ENCODE measurements around the gene MVB12B. TPM values are rescaled to one million over a fixed set of nuclear protein-coding genes. Genes with fewer than 3 reads are reported as not detected.

The MVB12B gene
- total RNA-seq, 1 experiment from 2014 or later, result 10.9 TPM

DNA sequence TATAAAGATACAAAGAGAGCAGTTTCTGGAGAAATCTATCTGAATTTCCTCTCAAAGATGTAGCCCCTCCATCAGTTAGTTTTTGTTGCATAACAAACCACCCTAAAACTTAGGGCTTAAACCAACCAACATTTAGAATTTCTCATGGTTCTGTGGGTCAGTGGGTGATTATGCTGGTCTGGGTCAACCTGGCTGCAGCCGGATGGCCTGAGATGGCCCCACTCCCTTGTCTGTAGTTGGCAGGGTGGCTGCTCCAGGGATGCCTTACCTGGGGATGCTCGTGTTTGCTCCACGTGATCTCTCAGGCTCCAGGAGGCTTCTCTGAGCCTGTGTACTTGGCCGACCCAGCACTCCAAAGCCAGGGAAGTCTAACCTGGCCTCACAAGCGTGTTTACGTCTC lies 139.3 kb downstream of the MVB12B start:
- Histone ChIP-seq H3K9me2 (ENCODE audit: insufficient read depth) (no peaks in the 10 kb centered on the region), H3K4me3 (replicated peaks in 1 of 2; ENCODE audit: low read depth in 1 of 2, low read length in 2 of 2) (no peak overlapping the region), H3K27ac (ENCODE audit: low read depth, low read length) (no peak overlapping the region), H3K9ac (ENCODE audit: low read length) (no peak overlapping the region), H3K9me3 (ENCODE audit: control insufficient read depth in 1 of 2, insufficient read depth in 1 of 2, low read depth in 1 of 2, low read length in 2 of 2) (no peaks in the 10 kb centered on the region), H3K36me3 (ENCODE audit: control insufficient read depth in 1 of 2, insufficient read depth in 2 of 2, low read length in 2 of 2) (no peaks in the 10 kb centered on the region), H4K20me1 (ENCODE audit: insufficient read depth) (no peaks in the 10 kb centered on the region), H3K4me1 (ENCODE audit: control insufficient read depth in 1 of 2, insufficient read depth in 2 of 2, low read length in 2 of 2) (peaks cover 0 to 6% of the 10 kb centered on the region in 2 experiments; a peak in 1 of 4 replicates), H3K27me3 (ENCODE audit: insufficient read depth, low read length) (no peaks in the 10 kb centered on the region), H3K79me2 (ENCODE audit: insufficient read depth, low read length) (no peaks in the 10 kb centered on the region), H2AFZ (ENCODE audit: low read depth, low read length, poor library complexity, severe bottlenecking) (no peak overlapping the region), H3K4me2 (ENCODE audit: low read length) (no peak overlapping the region)
- no peak for TF ChIP-seq TCF7L2 (IDR thresholded peaks at IDR 0.05; ENCODE audit: borderline replicate concordance, extremely low read depth, insufficient read depth, insufficient read length)
- TF ChIP-seq SIN3A (IDR thresholded peaks at IDR 0.05; ENCODE audit: low read depth), result no peak
- no peak for TF ChIP-seq JUND (IDR thresholded peaks at IDR 0.05)
- no peak for TF ChIP-seq SP1 (IDR thresholded peaks at IDR 0.05; ENCODE audit: low read depth)
- no peak for TF ChIP-seq ELF1 (IDR thresholded peaks at IDR 0.05; ENCODE audit: borderline replicate concordance, low read depth)
- no peak for TF ChIP-seq CEBPB (IDR thresholded peaks at IDR 0.05; ENCODE audit: low read depth)
- no peak for TF ChIP-seq ZFX (IDR thresholded peaks at IDR 0.05)
- TF ChIP-seq, protein P1, sequence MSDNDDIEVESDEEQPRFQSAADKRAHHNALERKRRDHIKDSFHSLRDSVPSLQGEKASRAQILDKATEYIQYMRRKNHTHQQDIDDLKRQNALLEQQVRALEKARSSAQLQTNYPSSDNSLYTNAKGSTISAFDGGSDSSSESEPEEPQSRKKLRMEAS (IDR thresholded peaks at IDR 0.05), result no peak
- no peak for TF ChIP-seq EGR1 (IDR thresholded peaks at IDR 0.05; ENCODE audit: low read depth)
- no peak for TF ChIP-seq POLR2A (IDR thresholded peaks at IDR 0.05; ENCODE audit: borderline replicate concordance, extremely low read depth, insufficient read depth, insufficient read length)
- no peak for TF ChIP-seq RAD21 (IDR thresholded peaks at IDR 0.05; ENCODE audit: low read depth)
- TF ChIP-seq, protein P2, sequence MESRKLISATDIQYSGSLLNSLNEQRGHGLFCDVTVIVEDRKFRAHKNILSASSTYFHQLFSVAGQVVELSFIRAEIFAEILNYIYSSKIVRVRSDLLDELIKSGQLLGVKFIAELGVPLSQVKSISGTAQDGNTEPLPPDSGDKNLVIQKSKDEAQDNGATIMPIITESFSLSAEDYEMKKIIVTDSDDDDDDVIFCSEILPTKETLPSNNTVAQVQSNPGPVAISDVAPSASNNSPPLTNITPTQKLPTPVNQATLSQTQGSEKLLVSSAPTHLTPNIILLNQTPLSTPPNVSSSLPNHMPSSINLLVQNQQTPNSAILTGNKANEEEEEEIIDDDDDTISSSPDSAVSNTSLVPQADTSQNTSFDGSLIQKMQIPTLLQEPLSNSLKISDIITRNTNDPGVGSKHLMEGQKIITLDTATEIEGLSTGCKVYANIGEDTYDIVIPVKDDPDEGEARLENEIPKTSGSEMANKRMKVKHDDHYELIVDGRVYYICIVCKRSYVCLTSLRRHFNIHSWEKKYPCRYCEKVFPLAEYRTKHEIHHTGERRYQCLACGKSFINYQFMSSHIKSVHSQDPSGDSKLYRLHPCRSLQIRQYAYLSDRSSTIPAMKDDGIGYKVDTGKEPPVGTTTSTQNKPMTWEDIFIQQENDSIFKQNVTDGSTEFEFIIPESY (IDR thresholded peaks at IDR 0.05; ENCODE audit: extremely low read depth, insufficient replicate concordance, low read length), result no peak
- no peak for TF ChIP-seq YY1 (IDR thresholded peaks at IDR 0.05; ENCODE audit: extremely low read depth, insufficient replicate concordance, low read depth, low read length)
- TF ChIP-seq EZH2phosphoT487 (IDR thresholded peaks at IDR 0.05; ENCODE audit: borderline replicate concordance), result no peak
- TF ChIP-seq POLR2AphosphoS5 (IDR thresholded peaks at IDR 0.05; ENCODE audit: low read depth, low read length), result no peak
- intact Hi-C loops (cut with micrococcal nuclease), result no loop called here
- ChIA-PET POLR2A (no interaction called here), RAD21 (ENCODE audit: low non-redundant PET in 1 of 2, low total read pairs in 2 of 2, uncharacterized antibody in 2 of 2, unreplicated experiment in 2 of 2) (no interaction called here), CTCF (no interaction called here)
- ATAC-seq, result no peak
- DNase-seq (ENCODE audit: low read depth, low spot score), result no peak
- no TSS peak for BruUV-seq (replicated peaks)

All from HCT116 (cell line).